ENCODE results near the gene GUSB.
A peak's percentile ranks its signal among the peaks of the same experiment; 100 is the strongest.
"Not testable (repeated sequence)": the region's sequence is repeated elsewhere in the genome, so short reads cannot be mapped to it uniquely, and the experiment has no call there.

GUSB gene

GRCh38 chr7:65981965-65982792, at the start of gene GUSB:
GUSB (minus strand) TSS chr7:65982213; CDS start chr7:65982183, 30 bp downstream.
- DNase-seq (ENCODE audit: low read depth in 2 of 2, low spot score in 1 of 2), result peak; percentile 58 to 81

GRCh38 chr7:66028342-66028741, 46.3 kb upstream of the GUSB start:
- DNase-seq (ENCODE audit: low read depth in 2 of 2, low spot score in 1 of 2), result not testable (repeated sequence)

- no peak for DNase-seq (ENCODE audit: low read depth in 2 of 2, low spot score in 1 of 2)
These were observed 34.1 kb upstream of the GUSB start for GRCh38 chr7:66016131-66016461.

GRCh38 chr7:66015440-66016130, 33.6 kb upstream of the GUSB start:
- DNase-seq (ENCODE audit: low read depth in 2 of 2, low spot score in 1 of 2), result no peak

- no peak for DNase-seq (ENCODE audit: low read depth in 2 of 2, low spot score in 1 of 2)
These were observed 31.9 kb upstream of the GUSB start for GRCh38 chr7:66013938-66014337.

- no peak for DNase-seq (ENCODE audit: low read depth in 2 of 2, low spot score in 1 of 2)
These were observed 25.2 kb upstream of the GUSB start for GRCh38 chr7:66007232-66007631.

GRCh38 chr7:66005115-66005671, 23.2 kb upstream of the GUSB start:
- DNase-seq (ENCODE audit: low read depth in 2 of 2, low spot score in 1 of 2), result not testable (repeated sequence)

- DNase-seq (ENCODE audit: low read depth in 2 of 2, low spot score in 1 of 2), result not testable (repeated sequence)
These were observed 18.9 kb upstream of the GUSB start for GRCh38 chr7:66000823-66001417.

GRCh38 chr7:65994984-65995383, 13.0 kb upstream of the GUSB start:
- not testable (repeated sequence) for DNase-seq (ENCODE audit: low read depth in 2 of 2, low spot score in 1 of 2)

- DNase-seq (ENCODE audit: low read depth in 2 of 2, low spot score in 1 of 2), result no peak
These were observed 10.5 kb upstream of the GUSB start for GRCh38 chr7:65992526-65992925.

- not testable (repeated sequence) for DNase-seq (ENCODE audit: low read depth in 2 of 2, low spot score in 1 of 2)
These were observed 9.8 kb upstream of the GUSB start for GRCh38 chr7:65991829-65992228.

GRCh38 chr7:65989694-65990080, 7.7 kb upstream of the GUSB start:
- DNase-seq (ENCODE audit: low read depth in 2 of 2, low spot score in 1 of 2), result no peak

GRCh38 chr7:65988503-65988902, 6.5 kb upstream of the GUSB start:
- DNase-seq (ENCODE audit: low read depth in 2 of 2, low spot score in 1 of 2), result not testable (repeated sequence)

- no peak for DNase-seq (ENCODE audit: low read depth in 2 of 2, low spot score in 1 of 2)
These were observed 6.1 kb upstream of the GUSB start for GRCh38 chr7:65988084-65988483.

- no peak for DNase-seq (ENCODE audit: low read depth in 2 of 2, low spot score in 1 of 2)
These were observed 2.1 kb upstream of the GUSB start for GRCh38 chr7:65983965-65984658.

- DNase-seq (ENCODE audit: low read depth in 2 of 2, low spot score in 1 of 2), result peak; percentile 8 to 27
These were observed 1.3 kb downstream of the GUSB start for GRCh38 chr7:65980478-65981250.

GRCh38 chr7:65979583-65980477, 2.2 kb downstream of the GUSB start:
- no peak for DNase-seq (ENCODE audit: low read depth in 2 of 2, low spot score in 1 of 2)

GRCh38 chr7:65978891-65979582, 3.0 kb downstream of the GUSB start:
- DNase-seq (ENCODE audit: low read depth in 2 of 2, low spot score in 1 of 2), result no peak

- DNase-seq (ENCODE audit: low read depth in 2 of 2, low spot score in 1 of 2), result no peak
These were observed 5.3 kb downstream of the GUSB start for GRCh38 chr7:65976659-65977196.

All from stimulated activated CD8-positive, alpha-beta memory T cell treated with anti-CD3 and anti-CD28 coated beads, Interleukin-4, amount 100 ng/mL, for 1 hour (primary cell).